HepG2 (cell line): ENCODE results near the gene SNX30.

Source experiments
- FOXK2 ChIP-seq: fragments of 450-650 bp; IDR thresholded peaks from 2 replicates; pipeline ENCODE4 v1.6.1; 2016
- JUNB ChIP-seq: sonication (generic); formaldehyde crosslinking; IDR thresholded peaks from 2 replicates; pipeline ENCODE4 v1.8.0; 2022; ENCODE audit warnings: missing genetic modification reagents, mild to moderate bottlenecking, borderline replicate concordance

DNA sequence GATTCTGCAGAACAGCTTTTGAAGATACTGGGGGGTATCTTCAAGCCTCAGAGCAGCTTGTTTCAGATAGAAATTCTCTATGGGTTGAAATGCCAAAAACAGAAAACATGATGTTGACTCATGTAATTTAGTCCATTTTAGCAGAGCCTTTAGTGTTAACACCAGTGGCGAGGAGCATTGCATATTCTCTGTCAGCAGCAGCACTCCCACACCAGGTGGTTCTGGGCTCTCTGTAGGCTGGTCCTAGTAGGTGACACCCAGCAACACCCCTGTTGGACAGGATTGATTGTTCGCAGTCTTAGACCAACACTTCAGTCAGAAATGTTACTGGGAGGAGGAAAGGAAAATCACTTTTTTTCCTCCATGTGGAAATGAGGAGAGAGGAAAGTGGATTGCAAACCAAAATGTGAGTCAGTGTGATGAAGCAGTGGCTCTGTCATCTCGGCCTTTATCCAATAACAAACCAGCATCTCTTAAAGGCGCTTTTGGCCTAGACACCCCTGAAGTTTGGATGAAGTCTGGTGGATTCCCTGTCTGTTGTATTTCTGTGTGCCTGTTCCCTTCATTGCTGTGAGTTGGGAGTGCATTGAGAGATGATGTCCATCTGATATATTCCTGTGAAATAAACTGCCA, 123.3 kb downstream of the SNX30 start:
- TF ChIP-seq FOXK2 (no peak), JUNB (no peak)
